GM21515 (cell line): ENCODE data around the gene GPR42.
"Not testable (repeated sequence)": the region's sequence is repeated elsewhere in the genome, so short reads cannot be mapped to it uniquely, and the experiment has no call there.

ENCODE experiments used
- ATAC-seq: cut with Tn5 transposase; IDR thresholded peaks from one replicate; pipeline ENCODE4 v1.9.1; 2021; ENCODE audit not compliant: unreplicated experiment

GPR42 gene

DNA sequence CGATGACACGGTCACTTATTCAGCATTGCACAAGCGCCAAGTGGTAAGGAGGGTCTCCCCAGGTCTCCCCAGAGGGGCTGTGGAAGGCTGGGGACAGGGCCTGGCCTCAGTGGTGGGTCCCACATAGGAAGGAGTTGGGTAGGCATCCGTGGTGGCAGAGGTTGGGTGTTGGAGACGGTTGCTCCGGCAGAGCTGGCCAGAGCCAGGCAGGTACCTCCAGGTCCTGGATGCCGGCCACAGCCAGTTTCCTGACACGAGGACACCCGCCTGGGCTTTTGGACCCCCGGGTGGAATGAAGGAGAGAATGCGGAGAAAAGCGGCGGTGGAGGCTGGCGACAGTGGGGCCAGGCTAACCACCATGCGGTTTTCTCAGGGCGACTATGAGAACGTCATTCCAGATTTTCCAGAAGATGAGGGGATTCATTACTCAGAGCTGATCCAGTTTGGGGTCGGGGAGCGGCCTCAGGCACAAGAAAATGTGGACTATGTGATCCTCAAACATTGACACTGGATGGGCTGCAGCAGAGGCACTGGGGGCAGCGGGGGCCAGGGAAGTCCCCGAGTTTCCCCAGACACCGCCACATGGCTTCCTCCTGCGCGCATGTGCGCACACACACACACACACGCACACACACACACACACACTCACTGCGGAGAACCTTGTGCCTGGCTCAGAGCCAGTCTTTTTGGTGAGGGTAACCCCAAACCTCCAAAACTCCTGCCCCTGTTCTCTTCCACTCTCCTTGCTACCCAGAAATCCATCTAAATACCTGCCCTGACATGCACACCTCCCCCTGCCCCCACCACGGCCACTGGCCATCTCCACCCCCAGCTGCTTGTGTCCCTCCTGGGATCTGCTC, 24.4 kb upstream of the GPR42 start:
- ATAC-seq: no peak

DNA sequence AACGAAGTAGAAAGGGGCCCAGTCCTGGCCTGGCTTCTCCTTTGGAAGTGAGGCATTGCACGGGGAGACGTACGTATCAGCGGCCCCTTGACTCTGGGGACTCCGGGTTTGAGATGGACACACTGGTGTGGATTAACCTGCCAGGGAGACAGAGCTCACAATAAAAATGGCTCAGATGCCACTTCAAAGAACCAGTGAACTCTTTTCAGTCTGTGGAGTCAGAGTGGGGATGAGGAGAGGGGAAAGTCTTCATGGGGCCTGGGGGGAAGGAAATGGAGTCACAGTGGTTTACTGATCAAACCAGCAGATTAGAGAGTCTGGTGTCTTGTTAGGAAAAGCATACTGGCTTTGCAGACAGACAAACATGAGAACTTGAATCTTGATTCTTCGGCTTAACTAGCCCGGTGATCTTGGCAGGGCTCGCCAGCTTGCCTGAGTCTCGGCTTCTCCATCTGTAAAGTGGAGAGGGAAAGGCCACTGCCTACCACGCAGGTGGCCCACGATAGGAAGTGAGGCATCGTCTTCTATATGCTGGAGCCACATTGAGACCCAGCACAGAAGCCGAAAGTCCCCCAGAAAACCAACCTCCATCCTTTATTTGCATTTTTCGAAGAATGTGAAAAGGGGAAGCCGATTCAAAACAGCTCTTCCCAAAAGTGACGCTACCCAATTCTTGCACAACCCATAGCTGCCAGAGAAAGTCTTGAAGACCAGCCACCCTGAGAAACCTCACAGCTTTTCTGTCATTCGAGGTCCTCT, 23.5 kb upstream of the GPR42 start, which contains the start of gene FFAR1:
Gene FFAR1, plus strand, starts transcription at position 732 of the 759 bp plus-strand sequence. CDS start 3,650 bp downstream, outside the sequence.
- ATAC-seq: peak; percentile 46

DNA sequence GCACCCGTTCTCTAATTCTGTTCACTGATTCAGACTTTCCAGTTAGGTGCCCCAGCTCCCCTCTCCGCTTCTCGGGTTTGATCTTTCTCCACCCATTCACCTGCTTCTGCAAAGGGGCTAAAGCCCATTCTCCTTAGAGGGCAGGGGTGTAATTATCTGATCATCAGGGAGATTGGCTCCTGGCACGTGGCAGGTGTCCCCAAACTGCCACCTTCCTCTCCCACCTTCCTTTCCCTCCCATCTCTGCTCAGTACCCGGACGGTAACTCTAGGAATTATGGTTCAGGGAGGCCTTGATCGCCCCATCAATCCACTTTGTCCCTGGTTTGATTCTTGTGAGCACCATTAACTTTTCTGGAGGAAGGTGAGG, 23.0 kb upstream of the GPR42 start:
- ATAC-seq: no peak

DNA sequence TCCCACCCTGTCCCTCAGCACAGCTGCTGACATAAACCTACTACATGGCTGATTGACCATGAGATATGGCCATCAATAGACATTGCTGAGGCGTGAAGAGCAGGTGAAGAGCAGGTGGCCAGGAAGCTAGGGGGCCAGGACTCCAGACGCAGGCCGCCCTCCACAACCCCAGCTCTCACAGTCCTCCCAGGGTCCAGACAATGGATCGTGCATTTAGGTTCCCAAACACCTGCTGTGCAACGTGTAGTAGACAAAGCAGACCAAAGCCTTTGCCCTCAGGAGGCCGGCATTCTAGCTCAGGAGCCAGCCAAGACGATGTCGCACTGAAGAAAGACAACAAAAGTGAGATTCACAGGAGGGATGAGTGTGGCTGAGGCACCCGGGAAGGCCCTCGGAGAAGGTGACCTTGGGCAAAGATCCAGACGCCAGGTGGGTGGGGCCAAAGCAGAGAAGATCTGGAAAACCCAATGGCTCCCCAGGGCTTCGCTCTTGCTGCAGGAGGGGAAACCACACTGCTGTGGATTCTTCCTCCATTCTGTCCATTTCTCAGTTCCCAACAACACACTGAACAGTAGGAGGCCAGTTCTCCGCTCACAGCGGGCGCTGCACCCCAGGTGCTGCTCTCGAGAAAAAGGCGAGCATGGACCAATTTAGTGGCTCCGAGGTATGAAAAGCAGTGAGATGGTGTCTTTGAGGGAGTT, 21.8 kb upstream of the GPR42 start:
- ATAC-seq: no peak

DNA sequence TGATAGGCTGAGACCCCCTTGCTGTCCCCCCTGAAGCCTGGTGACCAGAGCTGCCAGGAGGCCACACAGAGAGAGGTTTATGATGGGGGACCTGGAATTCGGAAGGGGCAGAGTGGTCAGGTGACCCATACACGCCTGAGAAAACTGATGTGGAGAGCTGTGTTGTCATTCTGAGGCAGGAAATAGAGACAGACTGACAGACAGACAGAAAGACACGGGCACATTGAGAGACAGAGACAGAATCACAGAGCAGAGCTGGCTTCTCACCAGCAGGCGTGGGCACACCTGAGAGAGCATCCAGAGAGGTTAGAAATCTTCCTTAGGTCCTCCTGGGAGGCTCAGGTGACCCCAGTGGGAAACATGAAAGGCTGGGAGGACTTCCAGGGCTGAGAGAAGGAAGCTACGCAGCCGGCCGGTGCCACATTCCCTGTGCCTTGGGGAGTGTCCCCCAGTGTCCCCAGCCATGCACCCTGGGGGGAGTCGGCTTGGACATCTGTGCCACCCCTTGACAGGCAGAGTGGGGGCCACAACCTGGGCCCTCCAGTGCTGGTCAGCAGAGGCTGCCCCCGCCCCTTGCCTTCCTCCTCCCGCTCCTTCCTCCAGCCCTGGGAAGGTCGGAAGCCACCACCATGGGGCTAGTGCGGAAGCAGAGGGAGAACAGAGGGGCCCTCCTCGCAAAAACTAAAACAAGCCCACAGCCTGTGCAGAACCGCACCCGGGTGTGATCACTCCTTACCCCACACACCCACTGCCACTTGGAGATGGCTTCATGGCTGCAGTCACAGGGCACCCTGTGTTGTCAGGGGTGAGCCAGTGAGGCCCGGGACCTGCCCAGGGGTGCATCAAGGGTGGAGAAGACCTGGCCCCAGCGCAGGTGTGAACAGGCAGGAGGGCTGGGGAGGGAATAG, 21.0 kb upstream of the GPR42 start:
- no peak for ATAC-seq

DNA sequence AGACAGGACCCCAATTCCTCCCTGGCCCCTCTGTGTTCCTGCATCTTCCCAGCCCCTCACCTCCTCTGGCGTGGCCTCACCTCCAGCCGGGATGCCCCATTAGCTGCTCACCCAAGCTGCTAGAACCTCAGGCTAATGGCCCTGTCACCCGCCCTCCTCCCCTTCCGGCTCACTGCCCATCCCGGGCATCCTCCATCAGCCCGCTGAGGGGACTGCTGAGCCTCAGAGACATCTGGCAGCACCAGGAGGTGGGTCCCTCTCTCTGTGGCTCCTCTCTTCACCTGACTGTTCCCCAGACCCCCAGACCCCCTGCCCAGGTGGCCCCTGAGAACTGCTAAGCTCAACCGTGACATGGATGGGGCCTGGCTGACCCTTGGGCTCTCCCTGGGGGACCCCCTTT, 20.3 kb upstream of the GPR42 start:
- ATAC-seq: no peak

DNA sequence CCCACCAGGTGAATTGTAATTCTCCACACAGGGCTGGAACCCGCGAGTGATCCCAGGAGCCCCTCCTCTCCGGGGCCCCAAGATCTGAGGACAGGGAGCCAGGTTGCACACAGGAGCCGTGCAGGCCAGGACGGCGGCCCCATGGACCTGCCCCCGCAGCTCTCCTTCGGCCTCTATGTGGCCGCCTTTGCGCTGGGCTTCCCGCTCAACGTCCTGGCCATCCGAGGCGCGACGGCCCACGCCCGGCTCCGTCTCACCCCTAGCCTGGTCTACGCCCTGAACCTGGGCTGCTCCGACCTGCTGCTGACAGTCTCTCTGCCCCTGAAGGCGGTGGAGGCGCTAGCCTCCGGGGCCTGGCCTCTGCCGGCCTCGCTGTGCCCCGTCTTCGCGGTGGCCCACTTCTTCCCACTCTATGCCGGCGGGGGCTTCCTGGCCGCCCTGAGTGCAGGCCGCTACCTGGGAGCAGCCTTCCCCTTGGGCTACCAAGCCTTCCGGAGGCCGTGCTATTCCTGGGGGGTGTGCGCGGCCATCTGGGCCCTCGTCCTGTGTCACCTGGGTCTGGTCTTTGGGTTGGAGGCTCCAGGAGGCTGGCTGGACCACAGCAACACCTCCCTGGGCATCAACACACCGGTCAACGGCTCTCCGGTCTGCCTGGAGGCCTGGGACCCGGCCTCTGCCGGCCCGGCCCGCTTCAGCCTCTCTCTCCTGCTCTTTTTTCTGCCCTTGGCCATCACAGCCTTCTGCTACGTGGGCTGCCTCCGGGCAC, 19.3 kb upstream of the GPR42 start:
- no peak for ATAC-seq

DNA sequence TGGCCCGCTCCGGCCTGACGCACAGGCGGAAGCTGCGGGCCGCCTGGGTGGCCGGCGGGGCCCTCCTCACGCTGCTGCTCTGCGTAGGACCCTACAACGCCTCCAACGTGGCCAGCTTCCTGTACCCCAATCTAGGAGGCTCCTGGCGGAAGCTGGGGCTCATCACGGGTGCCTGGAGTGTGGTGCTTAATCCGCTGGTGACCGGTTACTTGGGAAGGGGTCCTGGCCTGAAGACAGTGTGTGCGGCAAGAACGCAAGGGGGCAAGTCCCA, 18.8 kb upstream of the GPR42 start:
- no peak for ATAC-seq

DNA sequence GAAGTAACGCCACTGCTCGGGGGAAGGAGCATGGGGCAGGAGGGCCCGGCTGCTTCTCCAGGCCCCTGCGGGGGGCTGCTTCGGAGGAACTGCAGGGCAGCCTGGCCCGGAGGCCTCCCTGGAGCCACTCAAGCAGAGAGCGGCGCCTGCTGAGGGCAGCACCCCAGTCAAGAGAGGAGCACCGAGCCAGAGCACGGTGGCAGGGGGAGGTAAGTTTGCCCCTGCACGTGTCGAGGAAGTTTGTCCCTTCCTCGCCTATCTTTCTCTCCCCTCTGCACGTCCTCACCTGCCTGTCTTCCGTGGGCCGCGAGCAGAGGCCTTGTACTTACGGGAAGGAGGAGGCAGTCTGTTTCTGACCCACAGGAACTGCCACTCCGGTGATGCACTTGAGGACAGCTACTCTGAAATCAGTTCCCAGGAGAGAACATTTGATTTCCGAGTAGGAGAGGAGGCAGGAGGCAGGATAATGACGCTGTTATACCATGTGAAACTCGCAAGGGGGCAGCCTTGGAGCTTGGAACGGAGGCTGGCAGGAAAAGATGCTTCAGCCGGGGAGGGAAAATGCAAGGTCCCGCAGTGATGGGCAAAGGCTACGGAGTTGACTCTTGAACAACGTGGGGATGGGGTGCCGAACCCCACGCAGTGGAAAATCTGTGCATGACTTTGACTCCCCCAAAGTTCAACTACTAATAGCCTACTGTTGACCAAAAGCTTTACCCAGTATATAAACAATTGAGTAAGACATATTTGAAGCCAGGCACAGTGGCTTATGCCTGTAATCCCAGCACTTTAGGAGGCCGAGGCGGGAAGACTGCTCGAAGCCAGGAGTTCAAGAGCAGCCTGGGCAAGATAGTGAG, 18.2 kb upstream of the GPR42 start:
- ATAC-seq: no peak

DNA sequence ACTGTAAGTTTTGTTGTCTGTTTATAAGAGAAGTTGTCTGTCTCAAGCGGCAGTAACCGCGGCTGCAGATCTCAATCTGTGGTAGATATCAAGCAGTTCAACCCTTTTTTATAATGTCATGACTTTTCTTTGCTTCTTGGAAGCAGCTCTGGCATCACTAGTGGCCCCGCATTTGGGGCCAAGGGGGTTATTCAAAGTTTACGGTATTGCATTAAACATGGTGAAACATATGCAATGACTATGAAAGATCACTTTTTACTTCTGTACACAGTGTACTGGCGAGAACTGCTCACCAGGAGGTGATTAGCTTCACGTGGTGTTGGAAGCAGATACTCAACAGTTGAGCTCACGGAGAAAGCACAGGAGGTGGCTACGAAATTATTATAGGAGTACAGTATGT, 17.2 kb upstream of the GPR42 start:
- no peak for ATAC-seq

DNA sequence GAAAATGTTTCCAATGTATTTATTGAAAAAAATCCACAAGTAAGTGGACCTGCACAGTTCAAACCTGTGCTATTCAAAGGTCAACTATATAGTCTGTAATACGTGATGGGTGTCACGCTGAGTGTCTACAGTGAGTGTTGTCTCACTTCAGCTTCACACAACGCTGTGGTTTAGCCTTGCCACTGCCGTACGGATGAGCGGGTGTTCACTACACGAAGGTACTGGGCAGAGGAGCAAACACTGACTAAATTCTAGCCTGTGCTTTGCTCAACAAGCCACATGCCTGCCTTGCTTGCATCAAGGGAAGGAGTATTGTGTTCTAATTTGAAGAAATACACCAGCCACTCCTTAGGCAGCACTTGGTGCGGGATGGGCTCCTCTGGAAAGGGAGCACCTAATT, 16.0 kb upstream of the GPR42 start:
- no peak for ATAC-seq

DNA sequence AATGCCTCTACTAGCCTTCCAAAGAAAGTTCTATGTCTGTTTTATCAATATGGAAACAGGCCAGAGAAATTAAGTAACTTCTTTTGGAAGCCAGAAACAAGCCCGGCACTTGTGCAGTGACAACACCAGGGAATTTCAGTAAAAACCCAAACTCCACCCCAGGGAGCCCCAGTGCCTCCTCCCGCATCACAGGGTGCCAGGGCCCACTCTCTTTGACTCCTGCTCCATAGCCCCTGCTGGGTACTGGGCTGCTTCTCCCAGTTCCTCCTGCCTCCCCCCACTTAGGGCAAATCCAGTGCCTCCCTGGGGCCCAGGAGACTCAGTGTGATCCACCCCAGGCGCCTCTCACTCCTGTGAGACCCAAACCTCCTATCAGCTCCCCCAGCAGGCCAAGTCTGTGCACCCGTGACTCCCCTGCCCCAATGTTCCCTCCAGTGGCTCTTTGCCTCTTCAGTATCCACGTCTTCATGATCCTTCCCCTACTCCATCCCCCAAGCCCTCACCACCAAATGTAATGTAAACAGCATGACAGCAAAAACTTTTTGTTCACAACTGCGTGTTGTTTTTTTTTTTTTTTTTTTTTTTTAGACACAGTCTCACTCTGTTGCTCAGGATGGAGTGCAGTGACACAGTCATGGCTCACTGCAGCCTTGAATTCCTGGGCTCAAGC, 14.9 kb upstream of the GPR42 start:
- ATAC-seq: no peak

DNA sequence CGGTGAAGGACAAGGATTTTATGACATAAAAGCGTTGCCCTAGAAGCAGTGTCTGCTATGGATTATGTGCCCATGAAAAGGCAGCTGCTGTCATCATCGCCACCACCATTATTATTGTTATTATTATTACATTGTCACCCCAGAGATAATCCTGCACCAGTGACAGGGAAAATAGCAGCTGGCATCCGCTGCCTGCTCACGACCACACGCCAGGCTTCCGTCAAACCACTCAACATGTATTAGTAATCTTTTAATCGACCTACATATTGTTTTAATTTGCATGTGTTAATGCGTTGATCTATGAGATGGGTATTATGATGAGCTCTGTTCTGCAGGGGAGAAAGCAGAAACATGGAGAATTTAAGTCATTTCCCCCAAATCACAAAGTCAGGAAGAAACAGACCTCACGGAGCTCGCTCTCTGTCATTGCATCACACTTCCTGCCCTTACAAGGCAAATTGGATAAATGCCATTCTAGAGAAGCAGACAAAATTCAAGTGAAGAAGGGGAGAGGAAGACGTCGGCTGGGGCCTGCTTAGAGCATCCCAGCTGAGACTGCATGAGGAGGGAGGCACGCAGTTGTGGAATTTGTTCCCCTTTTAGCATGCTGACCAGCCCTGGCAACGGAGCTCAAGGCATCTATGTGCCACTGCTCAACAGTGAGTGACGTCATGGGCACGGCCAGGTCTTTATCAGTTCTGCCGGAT, 12.8 kb upstream of the GPR42 start, which contains the start of gene FFAR3:
Gene FFAR3, plus strand, starts transcription at position 594 of the 707 bp plus-strand sequence. CDS start 431 bp downstream, outside the sequence.
- no peak for ATAC-seq

DNA sequence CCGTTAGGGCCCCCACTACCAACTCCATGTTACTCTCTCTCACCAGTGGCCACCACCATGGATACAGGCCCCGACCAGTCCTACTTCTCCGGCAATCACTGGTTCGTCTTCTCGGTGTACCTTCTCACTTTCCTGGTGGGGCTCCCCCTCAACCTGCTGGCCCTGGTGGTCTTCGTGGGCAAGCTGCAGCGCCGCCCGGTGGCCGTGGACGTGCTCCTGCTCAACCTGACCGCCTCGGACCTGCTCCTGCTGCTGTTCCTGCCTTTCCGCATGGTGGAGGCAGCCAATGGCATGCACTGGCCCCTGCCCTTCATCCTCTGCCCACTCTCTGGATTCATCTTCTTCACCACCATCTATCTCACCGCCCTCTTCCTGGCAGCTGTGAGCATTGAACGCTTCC, 12.0 kb upstream of the GPR42 start:
- ATAC-seq: not testable (repeated sequence)

DNA sequence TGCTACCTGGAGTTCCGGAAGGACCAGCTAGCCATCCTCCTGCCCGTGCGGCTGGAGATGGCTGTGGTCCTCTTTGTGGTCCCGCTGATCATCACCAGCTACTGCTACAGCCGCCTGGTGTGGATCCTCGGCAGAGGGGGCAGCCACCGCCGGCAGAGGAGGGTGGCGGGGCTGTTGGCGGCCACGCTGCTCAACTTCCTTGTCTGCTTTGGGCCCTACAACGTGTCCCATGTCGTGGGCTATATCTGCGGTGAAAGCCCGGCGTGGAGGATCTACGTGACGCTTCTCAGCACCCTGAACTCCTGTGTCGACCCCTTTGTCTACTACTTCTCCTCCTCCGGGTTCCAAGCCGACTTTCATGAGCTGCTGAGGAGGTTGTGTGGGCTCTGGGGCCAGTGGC, 11.5 kb upstream of the GPR42 start:
- ATAC-seq: not testable (repeated sequence)

DNA sequence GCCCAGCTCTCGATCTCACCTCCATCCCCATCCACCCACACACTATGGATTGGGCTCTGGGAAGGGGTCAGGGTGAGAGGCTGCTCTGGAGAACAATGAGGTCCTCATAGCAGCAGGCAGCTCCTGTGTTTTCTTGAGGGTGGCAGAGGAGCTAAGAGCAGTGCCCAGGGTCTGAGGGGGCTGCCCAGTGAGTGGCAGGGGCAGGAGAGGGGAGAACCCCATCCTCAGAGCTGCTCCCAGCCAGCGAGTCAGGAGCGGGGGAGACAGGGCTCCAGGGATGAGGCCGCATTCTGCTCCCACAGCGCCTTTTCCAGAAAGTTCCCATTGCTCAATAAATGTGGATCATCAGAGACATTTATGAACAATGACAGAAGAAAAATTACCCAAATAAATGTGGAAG, 10.8 kb upstream of the GPR42 start:
- not testable (repeated sequence) for ATAC-seq

DNA sequence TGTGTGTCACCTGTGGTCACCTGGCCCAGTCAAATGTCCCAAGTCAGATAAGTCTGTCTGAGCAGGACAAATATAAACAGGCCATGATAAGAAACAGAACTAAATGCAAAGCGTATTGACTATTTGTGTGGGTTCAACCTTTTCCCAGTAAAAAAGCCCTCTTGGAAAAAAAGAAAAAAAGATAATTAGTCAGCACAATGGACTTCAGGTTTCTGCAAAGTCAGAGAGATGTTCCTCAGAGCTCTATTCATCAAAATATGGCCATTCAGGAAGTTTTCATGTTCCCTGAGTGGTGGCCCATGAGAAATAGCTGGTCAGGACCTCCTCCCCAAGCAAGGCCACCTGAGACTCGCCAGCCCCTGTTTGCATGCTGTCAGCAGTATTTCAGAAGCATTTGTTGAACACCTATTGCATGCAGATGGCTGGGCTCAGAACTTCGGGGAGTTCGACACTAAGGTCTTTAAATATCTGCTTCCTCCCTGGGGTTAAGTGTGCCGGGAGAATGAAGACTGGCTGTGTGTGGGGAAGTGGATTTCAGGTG, 9.9 kb upstream of the GPR42 start:
- ATAC-seq: no peak
